Measurements from ENCODE around the gene EVC2. TPM values are rescaled to one million over a fixed set of nuclear protein-coding genes. Genes with fewer than 3 reads are reported as not detected.

The EVC2 gene
- polyA plus RNA-seq (ENCODE audit: insufficient read length) = 8.4 TPM
- long read RNA-seq, donor 1, full-length matches to known transcripts = 1 of 1 reads
- long read RNA-seq, donor 1, partial matches to known transcripts = 0 of 1 reads
- long read RNA-seq, donor 1, other reads (novel, unspliced or antisense) = 0 of 1 reads
- long read RNA-seq, donor 2 = 0 reads
- long read RNA-seq, donor 3 = 0 reads
- long read RNA-seq, donor 4 = 0 reads
- long read RNA-seq, donor 5, full-length matches to known transcripts = 1 of 1 reads
- long read RNA-seq, donor 5, partial matches to known transcripts = 0 of 1 reads
- long read RNA-seq, donor 5, other reads (novel, unspliced or antisense) = 0 of 1 reads
- long read RNA-seq, donor 6 = 0 reads
- long read RNA-seq, donor 7 = 0 reads
- long read RNA-seq, donor 8 = 0 reads

- peak; percentile 44 for DNase-seq
Observed at GRCh38 chr4:5708449-5709206, at the start of gene EVC2. EVC2 (minus strand) TSS chr4:5708559; CDS start chr4:5708513, 46 bp downstream.

GRCh38 chr4:5757954-5758353 is 49.6 kb upstream of the EVC2 start:
- no peak for DNase-seq

- DNase-seq = no peak
Observed at GRCh38 chr4:5757536-5757935, 49.2 kb upstream of the EVC2 start.

GRCh38 chr4:5757091-5757490 is 48.7 kb upstream of the EVC2 start:
- DNase-seq = no peak

GRCh38 chr4:5756271-5756670 is 47.9 kb upstream of the EVC2 start:
- no peak for DNase-seq

GRCh38 chr4:5755679-5756078 is 47.3 kb upstream of the EVC2 start:
- no peak for DNase-seq

GRCh38 chr4:5755161-5755560 is 46.8 kb upstream of the EVC2 start:
- no peak for DNase-seq

- DNase-seq = no peak
Observed at GRCh38 chr4:5754529-5754881, 46.1 kb upstream of the EVC2 start.

- DNase-seq = no peak
Observed at GRCh38 chr4:5753766-5754528, 45.6 kb upstream of the EVC2 start.

GRCh38 chr4:5753366-5753765 is 45.0 kb upstream of the EVC2 start:
- DNase-seq = no peak

GRCh38 chr4:5752376-5753184 is 44.2 kb upstream of the EVC2 start:
- DNase-seq = no peak

- no peak for DNase-seq
Observed at GRCh38 chr4:5751666-5752375, 43.5 kb upstream of the EVC2 start.

GRCh38 chr4:5750946-5751665 is 42.7 kb upstream of the EVC2 start:
- DNase-seq = no peak

GRCh38 chr4:5750052-5750945 is 41.9 kb upstream of the EVC2 start:
- no peak for DNase-seq

- DNase-seq = no peak
Observed at GRCh38 chr4:5749568-5749967, 41.2 kb upstream of the EVC2 start.

GRCh38 chr4:5747738-5748375 is 39.5 kb upstream of the EVC2 start:
- DNase-seq = peak; percentile 57

GRCh38 chr4:5746829-5747737 is 38.7 kb upstream of the EVC2 start:
- DNase-seq = no peak

GRCh38 chr4:5746250-5746649 is 37.9 kb upstream of the EVC2 start:
- no peak for DNase-seq
